B cell (primary cell): Measurements from ENCODE around the gene THRA.

Experiments used
- CTCF ChIP-seq: fragments of 200-600 bp; IDR thresholded peaks from one replicate; pipeline ENCODE4 v1.8.0; 2022; ENCODE audit warnings: antibody characterized with exemption, mild to moderate bottlenecking
- EZH2 ChIP-seq: IDR thresholded peaks from 2 replicates; pipeline ENCODE4 v1.6.1; 2012; ENCODE audit warnings: borderline replicate concordance, low read depth, mild to moderate bottlenecking, moderate library complexity, low read length; ENCODE audit not compliant: insufficient read depth, poor library complexity, severe bottlenecking

DNA sequence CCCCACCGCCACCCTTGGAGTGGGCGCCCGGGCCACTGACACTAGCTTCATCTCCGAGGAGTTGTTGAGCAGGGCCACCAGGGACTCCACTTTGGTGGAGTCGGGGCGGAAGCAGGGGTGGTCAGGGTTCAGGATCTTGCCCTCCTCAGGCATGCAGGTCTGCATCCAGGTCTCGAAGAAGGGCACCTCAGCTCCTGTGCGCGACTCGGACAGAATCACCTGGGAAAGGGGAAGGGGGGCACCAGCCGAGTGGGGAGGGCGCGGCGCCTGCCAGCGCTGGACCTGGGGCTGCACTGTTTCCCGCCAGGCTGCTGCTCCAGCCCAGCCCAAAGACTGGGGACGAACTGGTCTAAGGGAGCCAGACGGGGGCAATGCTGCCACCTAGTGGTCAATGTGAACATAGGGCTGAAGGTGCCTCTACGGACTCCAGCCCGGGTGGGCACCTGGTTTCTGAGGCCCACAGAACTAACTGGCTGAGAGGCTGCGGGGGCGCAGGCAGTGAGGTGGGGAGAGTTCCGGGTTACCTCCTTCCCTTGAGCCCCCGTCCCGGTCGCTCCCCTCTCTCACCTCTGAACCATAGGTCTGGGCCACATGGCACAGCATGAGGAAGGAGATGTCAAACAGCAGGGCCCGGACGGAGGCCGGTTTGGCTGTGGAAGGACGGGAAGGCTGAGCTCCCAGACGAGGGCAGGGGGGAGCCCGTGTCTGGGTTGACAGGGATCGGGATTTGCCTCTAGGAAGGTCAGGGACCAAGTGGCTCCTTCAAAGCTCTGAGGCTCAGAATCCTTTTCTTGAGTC is 35.8 kb upstream of the THRA start:
- TF ChIP-seq CTCF (peak; percentile 94), EZH2 (no peak)
